ENCODE measurements around the gene WDFY4.

The WDFY4 gene

DNA sequence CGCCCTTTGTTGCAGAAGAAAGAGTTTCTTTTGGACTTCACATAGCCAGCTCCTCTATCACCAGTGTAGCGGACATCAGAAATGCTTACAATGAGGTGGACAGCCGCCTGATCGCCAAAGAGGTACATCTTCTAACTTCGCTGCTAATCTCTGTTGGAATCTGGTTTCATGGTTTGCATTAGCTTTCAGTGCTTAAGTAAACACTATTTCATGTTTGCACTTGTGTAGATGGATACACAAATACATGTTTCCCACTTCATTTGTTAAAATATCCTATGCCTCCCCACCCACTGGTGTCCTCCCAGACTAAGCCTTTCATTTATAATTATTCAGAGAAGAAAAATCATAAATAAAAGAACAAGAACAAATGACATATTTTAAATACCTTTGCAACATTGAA, 103.9 kb downstream of the WDFY4 start:
- no peak overlapping the region for H2BK12ac ChIP-seq (ENCODE audit: low read length)
- H2BK5ac ChIP-seq (ENCODE audit: low read length): no peak overlapping the region
- no peak overlapping the region for H3K4ac ChIP-seq (ENCODE audit: low read length)
- no peak overlapping the region for H3K27ac ChIP-seq (replicated peaks; ENCODE audit: low read length)
- no peak overlapping the region for H3K4me3 ChIP-seq (ENCODE audit: low read length in 2 of 2)
- H3K9me3 ChIP-seq (replicated peaks in 1 of 2; ENCODE audit: control insufficient read depth in 2 of 2, insufficient read depth in 1 of 2, low read depth in 1 of 2, low read length in 2 of 2): no peaks in the 10 kb centered on the region
- no CpG with 5 or more reads among the region's 5 CpGs for WGBS, 2 donors (ENCODE audit: extremely low coverage in 2 of 2, insufficient read length in 2 of 2, insufficient replicate concordance in 1 of 2)
- H3K79me1 ChIP-seq (ENCODE audit: low read depth, low read length): no peaks in the 10 kb centered on the region
- no peak overlapping the region for H2AK5ac ChIP-seq (ENCODE audit: low read depth, low read length)
- no peak overlapping the region for H3K18ac ChIP-seq (ENCODE audit: low read length)
- no peak overlapping the region for H2AFZ ChIP-seq (ENCODE audit: low read length)
- no peak for DNase-seq (ENCODE audit: low spot score)
- no peak overlapping the region for H2BK120ac ChIP-seq (ENCODE audit: low read depth, low read length)
- no peak overlapping the region for H3K9ac ChIP-seq (ENCODE audit: low read depth, low read length, poor library complexity)
- H3K4me1 ChIP-seq (ENCODE audit: control insufficient read depth in 2 of 2, insufficient read depth in 1 of 2, low read depth in 1 of 2, low read length in 2 of 2): no peaks in the 10 kb centered on the region
- H2BK15ac ChIP-seq (ENCODE audit: low read length): no peak overlapping the region
- no peak overlapping the region for H3K14ac ChIP-seq (ENCODE audit: low read length)
- H3K4me2 ChIP-seq (ENCODE audit: insufficient read depth, low read length, poor library complexity, severe bottlenecking): no peak overlapping the region
- no peaks in the 10 kb centered on the region for H3K36me3 ChIP-seq (replicated peaks in 1 of 2; ENCODE audit: control insufficient read depth in 2 of 2, insufficient read depth in 2 of 2, low read length in 2 of 2)
- no peak overlapping the region for H4K8ac ChIP-seq (ENCODE audit: low read depth, low read length)
- no peak overlapping the region for H3K23ac ChIP-seq (ENCODE audit: low read depth, low read length, poor library complexity)
- H4K91ac ChIP-seq (ENCODE audit: low read depth, low read length, poor library complexity): no peak overlapping the region
- H3K27me3 ChIP-seq (ENCODE audit: control insufficient read depth in 3 of 3, insufficient read depth in 3 of 3, low read depth in 1 of 3, low read length in 3 of 3): peaks cover 0 to 12% (median 0%) of the 10 kb centered on the region in 3 experiments

DNA sequence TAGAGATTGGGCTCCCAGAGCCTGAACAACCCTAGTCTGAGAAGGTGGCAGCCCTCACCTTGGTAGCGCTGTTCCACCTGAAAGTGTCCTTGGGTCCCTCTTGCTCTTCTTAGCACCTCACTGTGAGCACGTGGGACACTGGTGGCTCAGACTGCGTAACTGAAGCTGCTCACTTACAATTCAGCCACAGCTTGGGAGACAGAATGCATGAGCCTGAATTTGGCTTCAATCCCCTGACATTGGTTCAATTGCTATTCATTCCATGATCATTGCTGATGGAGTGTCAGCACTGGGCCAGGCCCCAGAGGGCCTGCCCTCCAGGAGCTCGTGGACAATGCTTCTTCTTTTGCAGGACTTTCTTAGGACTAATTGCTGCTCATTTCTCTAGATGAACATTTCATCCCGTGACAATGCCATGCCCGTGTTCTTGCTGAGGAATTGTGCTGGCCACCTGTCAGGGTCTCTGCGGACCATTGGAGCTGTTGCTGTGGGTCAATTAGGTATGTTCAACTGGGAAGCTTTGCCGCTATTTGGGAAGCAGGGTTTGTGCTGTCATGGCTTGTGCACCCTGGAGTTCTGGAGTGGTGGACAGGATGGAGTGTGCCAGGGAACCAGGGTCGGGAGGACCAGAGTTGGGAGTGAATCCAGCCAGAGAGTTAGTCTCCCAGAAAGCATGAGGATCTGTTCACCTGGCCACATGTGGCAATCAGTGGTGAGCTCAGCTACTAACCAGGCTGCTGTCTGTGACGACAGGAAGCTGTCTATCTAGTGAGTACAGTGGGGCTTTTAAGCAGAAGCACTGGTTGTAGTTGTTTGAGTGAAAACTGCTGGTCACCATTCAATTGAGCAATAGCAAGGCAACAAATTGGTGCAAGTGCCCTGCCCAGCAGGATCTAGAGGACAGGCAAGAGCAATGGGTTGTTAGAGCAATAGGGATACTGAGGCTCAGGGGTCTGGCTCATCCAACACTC, 105.1 kb downstream of the WDFY4 start:
- Histone ChIP-seq H3K14ac (ENCODE audit: low read length) (no peak overlapping the region), H3K4ac (ENCODE audit: low read length) (no peak overlapping the region), H2BK5ac (ENCODE audit: low read length) (no peak overlapping the region), H3K9me3 (replicated peaks in 1 of 2; ENCODE audit: control insufficient read depth in 2 of 2, insufficient read depth in 1 of 2, low read depth in 1 of 2, low read length in 2 of 2) (no peaks in the 10 kb centered on the region), H2AFZ (ENCODE audit: low read length) (no peak overlapping the region), H2AK5ac (ENCODE audit: low read depth, low read length) (no peak overlapping the region), H3K36me3 (replicated peaks in 1 of 2; ENCODE audit: control insufficient read depth in 2 of 2, insufficient read depth in 2 of 2, low read length in 2 of 2) (no peaks in the 10 kb centered on the region), H2BK15ac (ENCODE audit: low read length) (no peak overlapping the region), H3K18ac (ENCODE audit: low read length) (no peak overlapping the region), H3K9ac (ENCODE audit: low read depth, low read length, poor library complexity) (no peak overlapping the region), H2BK12ac (ENCODE audit: low read length) (no peak overlapping the region), H4K91ac (ENCODE audit: low read depth, low read length, poor library complexity) (no peak overlapping the region), H4K8ac (ENCODE audit: low read depth, low read length) (no peak overlapping the region), H3K4me3 (ENCODE audit: low read length in 2 of 2) (peak overlapping the region in 1 of 2 donors; percentile 34), H3K23ac (ENCODE audit: low read depth, low read length, poor library complexity) (no peak overlapping the region), H3K4me1 (ENCODE audit: control insufficient read depth in 2 of 2, insufficient read depth in 1 of 2, low read depth in 1 of 2, low read length in 2 of 2) (no peaks in the 10 kb centered on the region), H3K79me1 (ENCODE audit: low read depth, low read length) (no peaks in the 10 kb centered on the region), H2BK120ac (ENCODE audit: low read depth, low read length) (no peak overlapping the region), H3K27ac (replicated peaks; ENCODE audit: low read length) (no peak overlapping the region), H3K4me2 (ENCODE audit: insufficient read depth, low read length, poor library complexity, severe bottlenecking) (no peak overlapping the region), H3K27me3 (ENCODE audit: control insufficient read depth in 3 of 3, insufficient read depth in 3 of 3, low read depth in 1 of 3, low read length in 3 of 3) (peaks cover 0 to 12% (median 0%) of the 10 kb centered on the region in 3 experiments)
- no peak for DNase-seq (ENCODE audit: low spot score)
- no CpG with 5 or more reads among the region's 10 CpGs for WGBS, 2 donors (ENCODE audit: extremely low coverage in 2 of 2, insufficient read length in 2 of 2, insufficient replicate concordance in 1 of 2)

DNA sequence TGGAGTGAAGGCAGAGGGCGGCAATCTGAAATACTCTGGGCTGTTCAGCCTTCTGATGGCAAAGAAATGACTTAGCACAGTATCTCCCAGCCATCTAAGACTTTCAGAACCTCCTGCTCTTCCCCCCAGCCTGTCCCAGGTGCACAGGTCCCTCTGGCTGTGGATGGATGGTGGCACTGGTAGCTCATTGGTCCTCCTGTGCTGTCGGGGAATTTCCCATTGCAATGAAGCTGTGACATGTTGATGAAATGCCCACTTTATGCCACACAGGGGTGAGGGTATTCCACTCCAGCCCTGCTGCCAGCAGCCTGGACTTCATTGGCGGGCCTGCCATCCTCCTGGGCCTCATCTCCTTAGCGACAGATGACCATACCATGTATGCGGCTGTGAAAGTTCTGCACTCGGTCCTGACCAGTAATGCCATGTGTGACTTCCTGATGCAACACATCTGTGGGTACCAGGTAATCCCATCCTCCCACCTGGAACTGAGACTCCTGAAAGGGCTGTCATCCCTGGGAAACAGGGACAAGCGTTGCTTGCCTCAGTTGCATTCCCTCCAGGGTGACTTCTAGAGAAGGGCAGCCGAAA, 105.9 kb downstream of the WDFY4 start:
- Histone ChIP-seq H4K8ac (ENCODE audit: low read depth, low read length) (no peak overlapping the region), H3K4ac (ENCODE audit: low read length) (no peak overlapping the region), H3K27ac (replicated peaks; ENCODE audit: low read length) (no peak overlapping the region), H3K9ac (ENCODE audit: low read depth, low read length, poor library complexity) (no peak overlapping the region), H3K79me1 (ENCODE audit: low read depth, low read length) (no peaks in the 10 kb centered on the region), H4K91ac (ENCODE audit: low read depth, low read length, poor library complexity) (no peak overlapping the region), H2BK12ac (ENCODE audit: low read length) (no peak overlapping the region), H2BK120ac (ENCODE audit: low read depth, low read length) (no peak overlapping the region), H3K14ac (ENCODE audit: low read length) (no peak overlapping the region), H3K4me1 (ENCODE audit: control insufficient read depth in 2 of 2, insufficient read depth in 1 of 2, low read depth in 1 of 2, low read length in 2 of 2) (no peaks in the 10 kb centered on the region), H3K23ac (ENCODE audit: low read depth, low read length, poor library complexity) (no peak overlapping the region), H2AK5ac (ENCODE audit: low read depth, low read length) (no peak overlapping the region), H2BK5ac (ENCODE audit: low read length) (no peak overlapping the region), H3K36me3 (replicated peaks in 1 of 2; ENCODE audit: control insufficient read depth in 2 of 2, insufficient read depth in 2 of 2, low read length in 2 of 2) (no peaks in the 10 kb centered on the region), H3K4me3 (ENCODE audit: low read length in 2 of 2) (no peak overlapping the region), H3K9me3 (replicated peaks in 1 of 2; ENCODE audit: control insufficient read depth in 2 of 2, insufficient read depth in 1 of 2, low read depth in 1 of 2, low read length in 2 of 2) (no peaks in the 10 kb centered on the region), H2BK15ac (ENCODE audit: low read length) (no peak overlapping the region), H3K27me3 (ENCODE audit: control insufficient read depth in 3 of 3, insufficient read depth in 3 of 3, low read depth in 1 of 3, low read length in 3 of 3) (peaks cover 0 to 12% (median 0%) of the 10 kb centered on the region in 3 experiments), H3K4me2 (ENCODE audit: insufficient read depth, low read length, poor library complexity, severe bottlenecking) (no peak overlapping the region), H3K18ac (ENCODE audit: low read length) (no peak overlapping the region), H2AFZ (ENCODE audit: low read length) (no peak overlapping the region)
- no peak for DNase-seq (ENCODE audit: low spot score)
- no CpG with 5 or more reads among the region's 8 CpGs for WGBS, 2 donors (ENCODE audit: extremely low coverage in 2 of 2, insufficient read length in 2 of 2, insufficient replicate concordance in 1 of 2)

DNA sequence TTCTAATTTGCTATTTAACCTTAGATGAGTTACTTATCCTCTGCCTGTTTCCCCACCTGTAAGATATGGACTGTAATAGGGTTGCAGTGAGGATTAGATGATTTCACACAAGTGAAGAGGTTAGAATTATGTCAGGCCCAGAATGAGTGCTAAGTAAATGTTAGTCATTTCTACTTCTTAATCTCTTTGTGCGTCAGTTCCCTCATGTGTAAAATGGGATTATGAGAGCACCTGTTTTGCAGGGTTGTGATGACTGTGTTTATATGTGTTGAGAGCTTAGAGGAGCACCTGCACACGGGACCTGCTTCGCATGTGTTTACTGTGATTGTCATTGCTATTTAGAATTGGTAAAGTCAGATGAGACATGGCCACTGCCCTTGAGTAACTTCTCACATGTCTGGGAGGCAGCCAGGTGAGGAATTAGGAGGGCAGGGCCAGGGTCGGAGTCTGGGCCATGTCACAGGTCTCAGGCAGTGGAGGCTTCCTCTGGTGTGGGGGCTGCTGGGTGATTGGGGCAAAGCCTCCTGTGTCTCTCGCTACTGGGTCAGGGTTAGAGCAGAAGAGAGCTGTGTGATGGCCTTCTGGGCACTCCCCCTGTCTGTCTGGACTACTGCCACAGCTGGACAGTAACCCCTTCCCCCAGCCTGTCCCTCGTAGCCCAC, 106.7 kb downstream of the WDFY4 start:
- Histone ChIP-seq H2AK5ac (ENCODE audit: low read depth, low read length) (no peak overlapping the region), H4K8ac (ENCODE audit: low read depth, low read length) (no peak overlapping the region), H3K4me2 (ENCODE audit: insufficient read depth, low read length, poor library complexity, severe bottlenecking) (no peak overlapping the region), H3K4ac (ENCODE audit: low read length) (no peak overlapping the region), H3K4me1 (ENCODE audit: control insufficient read depth in 2 of 2, insufficient read depth in 1 of 2, low read depth in 1 of 2, low read length in 2 of 2) (no peaks in the 10 kb centered on the region), H2AFZ (ENCODE audit: low read length) (no peak overlapping the region), H2BK12ac (ENCODE audit: low read length) (no peak overlapping the region), H4K91ac (ENCODE audit: low read depth, low read length, poor library complexity) (no peak overlapping the region), H3K4me3 (ENCODE audit: low read length in 2 of 2) (no peak overlapping the region), H2BK5ac (ENCODE audit: low read length) (no peak overlapping the region), H3K36me3 (replicated peaks in 1 of 2; ENCODE audit: control insufficient read depth in 2 of 2, insufficient read depth in 2 of 2, low read length in 2 of 2) (no peaks in the 10 kb centered on the region), H3K9me3 (replicated peaks in 1 of 2; ENCODE audit: control insufficient read depth in 2 of 2, insufficient read depth in 1 of 2, low read depth in 1 of 2, low read length in 2 of 2) (no peaks in the 10 kb centered on the region), H3K27me3 (ENCODE audit: control insufficient read depth in 3 of 3, insufficient read depth in 3 of 3, low read depth in 1 of 3, low read length in 3 of 3) (peaks cover 0 to 13% (median 0%) of the 10 kb centered on the region in 3 experiments), H3K79me1 (ENCODE audit: low read depth, low read length) (no peaks in the 10 kb centered on the region), H3K14ac (ENCODE audit: low read length) (no peak overlapping the region), H2BK15ac (ENCODE audit: low read length) (no peak overlapping the region), H3K27ac (replicated peaks; ENCODE audit: low read length) (no peak overlapping the region), H2BK120ac (ENCODE audit: low read depth, low read length) (no peak overlapping the region), H3K9ac (ENCODE audit: low read depth, low read length, poor library complexity) (peak overlapping the region; percentile 17), H3K18ac (ENCODE audit: low read length) (peak overlapping the region; percentile 35), H3K23ac (ENCODE audit: low read depth, low read length, poor library complexity) (no peak overlapping the region)
- no CpG with 5 or more reads among the region's 6 CpGs for WGBS, 2 donors (ENCODE audit: extremely low coverage in 2 of 2, insufficient read length in 2 of 2, insufficient replicate concordance in 1 of 2)
- DNase-seq (ENCODE audit: low spot score): no peak
